Measurements from ENCODE around the gene HDAC4. TPM values are rescaled to one million over a fixed set of nuclear protein-coding genes. Genes with fewer than 3 reads are reported as not detected.

Gene HDAC4
- total RNA-seq, 1 donor from 2014 or later: 11.8 TPM

GRCh38 chr2:239043326-239043725 lies 357.5 kb downstream of the HDAC4 start:
- H3K4me3 ChIP-seq (ENCODE audit: insufficient read depth, low read depth, low read length): no peak overlapping the region
- Mint-ChIP-seq H3K27me3 (ENCODE audit: low read depth, unreplicated experiment) (peaks cover 30% of the 10 kb centered on the region), H3K4me3 (ENCODE audit: unreplicated experiment) (no peak overlapping the region)

GRCh38 chr2:239042551-239043320 lies 358.1 kb downstream of the HDAC4 start:
- Mint-ChIP-seq H3K9me3 (ENCODE audit: unreplicated experiment) (no peaks in the 10 kb centered on the region), H3K27me3 (ENCODE audit: low read depth, unreplicated experiment) (peaks cover 31% of the 10 kb centered on the region), H3K4me1 (ENCODE audit: low read depth, unreplicated experiment) (no peaks in the 10 kb centered on the region), H3K27ac (ENCODE audit: unreplicated experiment) (no peak overlapping the region), H3K36me3 (ENCODE audit: low read depth, unreplicated experiment) (no peaks in the 10 kb centered on the region), H3K4me3 (ENCODE audit: unreplicated experiment) (no peak overlapping the region)
- Histone ChIP-seq H3K9me3 (ENCODE audit: insufficient read depth, low read depth, low read length) (no peaks in the 10 kb centered on the region), H3K27me3 (ENCODE audit: insufficient read depth, low read length) (no peaks in the 10 kb centered on the region), H3K36me3 (ENCODE audit: insufficient read depth, low read length) (no peaks in the 10 kb centered on the region), H3K27ac (ENCODE audit: low read depth, low read length) (no peak overlapping the region), H3K4me1 (ENCODE audit: insufficient read depth, low read length) (no peaks in the 10 kb centered on the region), H3K4me3 (ENCODE audit: insufficient read depth, low read depth, low read length) (no peak overlapping the region), H3K4me2 (ENCODE audit: low read length) (no peak overlapping the region), H3K9ac (ENCODE audit: low read length) (no peak overlapping the region), H2AFZ (ENCODE audit: low read depth, low read length) (no peak overlapping the region), H4K20me1 (ENCODE audit: insufficient read depth, low read length) (no peaks in the 10 kb centered on the region), H3K79me2 (ENCODE audit: insufficient read depth, low read length) (no peaks in the 10 kb centered on the region)
- DNase-seq (ENCODE audit: low read depth) (no peak), FAIRE-seq (no peak)
- TF ChIP-seq EZH2 (IDR thresholded peaks at IDR 0.05; ENCODE audit: insufficient read depth, low read length): no peak
- TF ChIP-seq CTCF (IDR thresholded peaks at IDR 0.05; ENCODE audit: insufficient read depth, low read depth, low read length): no peak

More at GRCh38 chr2:239043326-239043725, 357.5 kb downstream of the HDAC4 start:
- Mint-ChIP-seq H3K4me1 (ENCODE audit: low read depth, unreplicated experiment) (no peaks in the 10 kb centered on the region), H3K36me3 (ENCODE audit: low read depth, unreplicated experiment) (no peaks in the 10 kb centered on the region), H3K9me3 (ENCODE audit: unreplicated experiment) (no peaks in the 10 kb centered on the region), H3K27ac (ENCODE audit: unreplicated experiment) (no peak overlapping the region)
- no peak overlapping the region for H3K9ac ChIP-seq (ENCODE audit: low read length)
- no peaks in the 10 kb centered on the region for H4K20me1 ChIP-seq (ENCODE audit: insufficient read depth, low read length)
- DNase-seq (ENCODE audit: low read depth) (no peak), FAIRE-seq (no peak)
- no peaks in the 10 kb centered on the region for H3K27me3 ChIP-seq (ENCODE audit: insufficient read depth, low read length)
- TF ChIP-seq CTCF (IDR thresholded peaks at IDR 0.05; ENCODE audit: insufficient read depth, low read depth, low read length) (no peak), EZH2 (IDR thresholded peaks at IDR 0.05; ENCODE audit: insufficient read depth, low read length) (no peak)
- H3K9me3 ChIP-seq (ENCODE audit: insufficient read depth, low read depth, low read length): no peaks in the 10 kb centered on the region
- H3K27ac ChIP-seq (ENCODE audit: low read depth, low read length): no peak overlapping the region
- no peak overlapping the region for H3K4me2 ChIP-seq (ENCODE audit: low read length)
- no peaks in the 10 kb centered on the region for H3K79me2 ChIP-seq (ENCODE audit: insufficient read depth, low read length)
- no peak overlapping the region for H2AFZ ChIP-seq (ENCODE audit: low read depth, low read length)
- H3K36me3 ChIP-seq (ENCODE audit: insufficient read depth, low read length): no peaks in the 10 kb centered on the region
- H3K4me1 ChIP-seq (ENCODE audit: insufficient read depth, low read length): no peaks in the 10 kb centered on the region

GRCh38 chr2:239042046-239042445 lies 358.8 kb downstream of the HDAC4 start:
- TF ChIP-seq CTCF (IDR thresholded peaks at IDR 0.05; ENCODE audit: insufficient read depth, low read depth, low read length) (no peak), EZH2 (IDR thresholded peaks at IDR 0.05; ENCODE audit: insufficient read depth, low read length) (no peak)
- Histone ChIP-seq H2AFZ (ENCODE audit: low read depth, low read length) (no peak overlapping the region), H3K4me3 (ENCODE audit: insufficient read depth, low read depth, low read length) (no peak overlapping the region), H3K36me3 (ENCODE audit: insufficient read depth, low read length) (no peaks in the 10 kb centered on the region), H3K27me3 (ENCODE audit: insufficient read depth, low read length) (no peaks in the 10 kb centered on the region), H4K20me1 (ENCODE audit: insufficient read depth, low read length) (no peaks in the 10 kb centered on the region), H3K27ac (ENCODE audit: low read depth, low read length) (no peak overlapping the region), H3K4me1 (ENCODE audit: insufficient read depth, low read length) (no peaks in the 10 kb centered on the region), H3K79me2 (ENCODE audit: insufficient read depth, low read length) (no peaks in the 10 kb centered on the region), H3K9ac (ENCODE audit: low read length) (no peak overlapping the region), H3K9me3 (ENCODE audit: insufficient read depth, low read depth, low read length) (no peaks in the 10 kb centered on the region), H3K4me2 (ENCODE audit: low read length) (no peak overlapping the region)
- FAIRE-seq: no peak
- Mint-ChIP-seq H3K4me3 (ENCODE audit: unreplicated experiment) (no peak overlapping the region), H3K4me1 (ENCODE audit: low read depth, unreplicated experiment) (no peaks in the 10 kb centered on the region), H3K9me3 (ENCODE audit: unreplicated experiment) (peaks cover 3% of the 10 kb centered on the region), H3K27ac (ENCODE audit: unreplicated experiment) (no peak overlapping the region), H3K27me3 (ENCODE audit: low read depth, unreplicated experiment) (peaks cover 34% of the 10 kb centered on the region), H3K36me3 (ENCODE audit: low read depth, unreplicated experiment) (no peaks in the 10 kb centered on the region)
- DNase-seq (ENCODE audit: low read depth): no peak
